ENCODE measurements around the gene AGBL5. TPM values are rescaled to one million over a fixed set of nuclear protein-coding genes. Genes with fewer than 3 reads are reported as not detected.

AGBL5 gene
- total and polyA plus RNA-seq, 2 of the 13 experiments (the other 11 are each of a cell fraction or from before 2014, with no cell fraction given), result 55.9 to 73.3 TPM

GRCh38 chr2:27032495-27033252 lies 18.8 kb upstream of the AGBL5 start, which contains the start of gene TMEM214 (continued):
- peak; percentile 23; the same call in 1 of the 2 replicates for TF ChIP-seq TEF (CRISPR knock-in tag; IDR thresholded peaks at IDR 0.05)
- 0 out of 2 replicates have a peak, but pooled peaks have one; percentile 58 for TF ChIP-seq ZNF235 (CRISPR knock-in tag; IDR thresholded peaks at IDR 0.05; ENCODE audit: borderline replicate concordance)
- peak; percentile 89 for TF ChIP-seq TBP (CRISPR knock-in tag; IDR thresholded peaks at IDR 0.05)
- TF ChIP-seq GPBP1L1 (CRISPR knock-in tag; IDR thresholded peaks at IDR 0.05), result no peak
- peak; percentile 57; the same call in 1 of the 2 replicates for TF ChIP-seq ZBTB44 (CRISPR knock-in tag; IDR thresholded peaks at IDR 0.05)
- no peak for TF ChIP-seq PLRG1 (conservative IDR thresholded peaks at IDR 0.05)
- TF ChIP-seq JUND (CRISPR knock-in tag; IDR thresholded peaks at IDR 0.05), result no peak
- TF ChIP-seq E2F2 (CRISPR knock-in tag; IDR thresholded peaks at IDR 0.05; ENCODE audit: borderline replicate concordance), result peak; percentile 93; the same call in 1 of the 2 replicates
- TF ChIP-seq YEATS4 (CRISPR knock-in tag; IDR thresholded peaks at IDR 0.05; ENCODE audit: borderline replicate concordance), result peak; percentile 100
- TF ChIP-seq HBP1 (CRISPR knock-in tag; IDR thresholded peaks at IDR 0.05; ENCODE audit: low read depth), result peak; percentile 95; the same call in 1 of the 2 replicates
- TF ChIP-seq CSRNP1 (CRISPR knock-in tag; IDR thresholded peaks at IDR 0.05), result peak; percentile 81
- TF ChIP-seq MAX (IDR thresholded peaks at IDR 0.05), result peak; percentile 64
- TF ChIP-seq ZNF761 (CRISPR knock-in tag; conservative IDR thresholded peaks at IDR 0.05), result peak; percentile 84; the same call in 1 of the 2 replicates
- TF ChIP-seq TOPORS (CRISPR knock-in tag; IDR thresholded peaks at IDR 0.05), result peak; percentile 76
- peak; percentile 11; the same call in 1 of the 2 replicates for TF ChIP-seq ZNF605 (CRISPR knock-in tag; IDR thresholded peaks at IDR 0.05)
- TF ChIP-seq GATA4 (IDR thresholded peaks at IDR 0.05; ENCODE audit: borderline replicate concordance, low read depth), result 0 out of 2 replicates have a peak, but pooled peaks have one; percentile 68
- peak; percentile 98 for TF ChIP-seq RBFOX2 (IDR thresholded peaks at IDR 0.05; ENCODE audit: low read depth, low read length)

Measured in HepG2 (cell line).